Measurements from ENCODE around the gene ACTBL2.
"Not testable (repeated sequence)": the region's sequence is repeated elsewhere in the genome, so short reads cannot be mapped to it uniquely, and the experiment has no call there.

Gene ACTBL2

GRCh38 chr5:57476601-57477056, 6.0 kb downstream of the ACTBL2 start:
- no peak for DNase-seq (ENCODE audit: low read depth)
- TF ChIP-seq, protein P1, sequence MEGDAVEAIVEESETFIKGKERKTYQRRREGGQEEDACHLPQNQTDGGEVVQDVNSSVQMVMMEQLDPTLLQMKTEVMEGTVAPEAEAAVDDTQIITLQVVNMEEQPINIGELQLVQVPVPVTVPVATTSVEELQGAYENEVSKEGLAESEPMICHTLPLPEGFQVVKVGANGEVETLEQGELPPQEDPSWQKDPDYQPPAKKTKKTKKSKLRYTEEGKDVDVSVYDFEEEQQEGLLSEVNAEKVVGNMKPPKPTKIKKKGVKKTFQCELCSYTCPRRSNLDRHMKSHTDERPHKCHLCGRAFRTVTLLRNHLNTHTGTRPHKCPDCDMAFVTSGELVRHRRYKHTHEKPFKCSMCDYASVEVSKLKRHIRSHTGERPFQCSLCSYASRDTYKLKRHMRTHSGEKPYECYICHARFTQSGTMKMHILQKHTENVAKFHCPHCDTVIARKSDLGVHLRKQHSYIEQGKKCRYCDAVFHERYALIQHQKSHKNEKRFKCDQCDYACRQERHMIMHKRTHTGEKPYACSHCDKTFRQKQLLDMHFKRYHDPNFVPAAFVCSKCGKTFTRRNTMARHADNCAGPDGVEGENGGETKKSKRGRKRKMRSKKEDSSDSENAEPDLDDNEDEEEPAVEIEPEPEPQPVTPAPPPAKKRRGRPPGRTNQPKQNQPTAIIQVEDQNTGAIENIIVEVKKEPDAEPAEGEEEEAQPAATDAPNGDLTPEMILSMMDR (conservative IDR thresholded peaks at IDR 0.05; ENCODE audit: low read depth, low read length): no peak
- no peak overlapping the region for H3K4me3 ChIP-seq (ENCODE audit: low read length)

DNA sequence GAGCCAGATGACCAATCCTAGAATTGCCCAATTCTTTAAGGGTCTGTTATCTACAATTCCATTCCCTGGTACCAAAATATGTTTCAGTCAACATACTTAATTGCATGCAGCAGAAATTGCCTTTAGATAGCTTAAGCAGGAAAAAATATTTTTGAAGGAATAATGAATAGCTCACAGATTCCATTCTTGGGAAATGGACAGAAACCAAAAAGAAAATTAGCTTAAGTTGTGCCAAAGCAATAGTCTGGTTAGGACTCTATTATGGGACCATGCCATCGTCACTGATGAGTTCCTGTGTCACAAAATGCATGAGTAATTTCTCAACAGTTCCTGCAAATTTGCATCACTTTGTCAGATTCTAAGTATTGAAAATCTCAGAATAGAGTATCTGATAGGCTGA, 12.3 kb downstream of the ACTBL2 start:
- no peak for DNase-seq (ENCODE audit: low read depth)
- no peak overlapping the region for H3K4me3 ChIP-seq (ENCODE audit: low read length)
- TF ChIP-seq, protein P1 (conservative IDR thresholded peaks at IDR 0.05; ENCODE audit: low read depth, low read length): no peak

DNA sequence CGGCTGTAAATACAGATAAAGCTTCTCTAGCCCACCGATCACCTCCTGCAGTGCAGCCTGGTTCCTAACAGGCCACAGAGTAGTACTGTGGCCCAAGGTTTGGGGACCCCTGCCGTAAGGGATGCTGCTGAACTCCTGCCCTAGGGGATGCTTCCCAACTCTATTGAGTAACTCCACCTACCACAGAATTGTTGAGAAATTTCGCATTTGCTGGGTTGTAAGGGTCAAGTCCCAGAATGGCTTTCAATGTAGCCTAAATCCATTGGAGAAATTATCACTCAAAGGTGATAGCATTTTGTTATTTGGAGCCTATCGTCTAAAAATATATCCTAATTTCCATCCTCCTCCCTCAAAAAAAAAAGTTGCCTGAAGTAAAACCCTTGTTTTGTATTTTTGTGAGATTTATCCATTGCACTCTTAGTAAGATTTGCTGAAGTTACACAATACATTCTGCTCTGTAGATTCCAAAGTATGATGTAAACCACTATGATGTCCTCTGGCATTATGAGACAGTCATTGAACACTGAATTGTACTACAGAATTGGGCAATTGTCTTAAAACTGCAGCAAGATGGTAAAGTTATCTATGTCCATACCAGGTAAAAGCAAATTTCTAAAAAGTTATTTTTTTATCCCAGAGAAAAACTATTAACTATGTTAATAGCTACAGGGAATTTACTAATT, 14.0 kb downstream of the ACTBL2 start:
- TF ChIP-seq, protein P1 (conservative IDR thresholded peaks at IDR 0.05; ENCODE audit: low read depth, low read length): no peak
- no peak for DNase-seq (ENCODE audit: low read depth)
- H3K4me3 ChIP-seq (ENCODE audit: low read length): no peak overlapping the region

GRCh38 chr5:57466544-57466943, 16.1 kb downstream of the ACTBL2 start:
- TF ChIP-seq, protein P1 (conservative IDR thresholded peaks at IDR 0.05; ENCODE audit: low read depth, low read length): no peak
- DNase-seq (ENCODE audit: low read depth): no peak
- no peak overlapping the region for H3K4me3 ChIP-seq (ENCODE audit: low read length)

- H3K4me3 ChIP-seq (ENCODE audit: low read length); DNase-seq (ENCODE audit: low read depth): not testable (repeated sequence)
Measured at GRCh38 chr5:57460056-57460455, 22.6 kb downstream of the ACTBL2 start.

DNA sequence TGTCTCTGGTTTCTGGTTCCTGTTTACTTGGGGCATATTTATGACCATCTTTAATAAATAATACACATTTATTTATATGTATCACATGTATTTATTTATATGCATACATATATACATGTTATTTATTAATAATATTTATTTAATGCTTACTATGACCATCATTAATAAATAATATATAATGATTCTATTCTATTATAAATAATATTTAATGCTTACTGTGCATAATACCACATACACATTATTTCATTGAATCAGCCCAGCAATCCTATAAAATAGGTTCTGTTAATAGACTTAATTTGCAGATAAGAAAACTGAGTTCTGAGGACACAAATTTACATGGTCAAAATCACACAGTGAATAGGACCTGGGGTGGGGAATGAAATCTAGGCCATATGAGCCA, 24.2 kb downstream of the ACTBL2 start:
- no peak for DNase-seq (ENCODE audit: low read depth)
- TF ChIP-seq, protein P1 (conservative IDR thresholded peaks at IDR 0.05; ENCODE audit: low read depth, low read length): no peak
- H3K4me3 ChIP-seq (ENCODE audit: low read length): no peak overlapping the region

DNA sequence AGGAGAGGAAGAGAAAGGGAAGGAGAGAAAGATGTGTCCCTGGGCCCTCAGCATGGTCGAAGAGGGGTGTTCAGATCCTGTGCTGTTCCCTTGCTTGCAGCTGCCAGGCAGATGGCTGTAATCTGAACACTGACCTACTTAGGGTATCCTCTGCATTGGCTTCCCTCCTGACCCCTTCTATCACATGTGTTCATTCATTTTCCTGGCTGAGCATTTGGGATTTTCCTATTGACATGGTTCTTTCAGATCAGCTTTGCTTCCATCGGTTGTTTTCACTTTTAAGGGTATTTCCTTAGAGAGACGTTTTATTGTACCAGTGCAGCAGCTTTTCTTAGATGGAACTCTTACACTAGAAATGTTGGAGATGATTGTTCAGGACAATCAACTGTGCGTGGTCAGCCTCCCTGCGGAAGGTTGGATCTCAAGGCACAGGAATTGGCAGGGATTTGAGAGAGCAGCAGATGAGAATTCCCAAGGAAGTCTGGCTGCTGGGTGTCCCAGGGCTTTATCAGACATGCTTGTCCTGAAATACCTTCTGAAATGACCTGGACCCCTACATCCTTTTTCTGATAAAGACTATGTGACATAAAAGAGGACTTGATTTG, 26.0 kb downstream of the ACTBL2 start:
- no peak for DNase-seq (ENCODE audit: low read depth)
- no peak overlapping the region for H3K4me3 ChIP-seq (ENCODE audit: low read length)
- TF ChIP-seq, protein P1 (conservative IDR thresholded peaks at IDR 0.05; ENCODE audit: low read depth, low read length): no peak

Data from retinal pigment epithelial cell (primary cell).